Activated CD4-positive, alpha-beta T cell treated with anti-CD3 and anti-CD28 coated beads for 4 hours (primary cell): Measurements from ENCODE around the gene LSS.

Experiments used
- DNase-seq, 2 donors: peaks; one replicate each; pipeline ENCODE4 v3.0.0-alpha.2; 2020

Gene LSS

DNA sequence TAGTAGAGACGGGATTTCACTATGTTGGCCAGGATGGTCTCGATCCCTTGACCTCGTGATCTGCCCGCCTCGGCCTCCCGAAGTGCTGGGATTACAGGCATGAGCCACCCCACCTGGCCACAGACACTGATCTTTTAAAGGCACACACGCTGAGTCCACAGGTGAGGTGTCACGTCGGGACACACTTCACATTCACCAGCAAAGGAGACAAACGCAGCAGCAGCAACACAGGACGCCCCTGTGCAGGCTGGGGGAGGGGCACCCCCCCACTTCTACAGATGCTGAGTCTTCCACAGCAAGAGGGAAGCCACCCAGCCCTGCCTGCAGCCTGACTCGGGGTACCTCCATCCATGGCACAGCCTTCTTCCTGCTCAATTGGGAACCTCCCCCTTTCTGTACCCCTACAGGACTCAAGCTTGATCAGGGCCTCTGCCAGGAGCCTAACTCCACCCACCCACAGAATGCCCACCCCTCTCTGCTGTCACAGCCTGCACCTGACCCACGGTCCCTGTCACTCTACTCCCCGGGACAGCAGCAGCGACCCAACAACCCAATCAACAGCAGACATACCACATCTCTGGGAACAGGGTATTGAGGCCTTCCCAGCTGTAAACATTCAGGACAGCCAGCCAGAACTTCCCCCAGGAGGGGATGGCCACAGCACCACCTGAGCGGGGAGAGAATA lies 9.5 kb downstream of the LSS start:
- DNase-seq = no peak

DNA sequence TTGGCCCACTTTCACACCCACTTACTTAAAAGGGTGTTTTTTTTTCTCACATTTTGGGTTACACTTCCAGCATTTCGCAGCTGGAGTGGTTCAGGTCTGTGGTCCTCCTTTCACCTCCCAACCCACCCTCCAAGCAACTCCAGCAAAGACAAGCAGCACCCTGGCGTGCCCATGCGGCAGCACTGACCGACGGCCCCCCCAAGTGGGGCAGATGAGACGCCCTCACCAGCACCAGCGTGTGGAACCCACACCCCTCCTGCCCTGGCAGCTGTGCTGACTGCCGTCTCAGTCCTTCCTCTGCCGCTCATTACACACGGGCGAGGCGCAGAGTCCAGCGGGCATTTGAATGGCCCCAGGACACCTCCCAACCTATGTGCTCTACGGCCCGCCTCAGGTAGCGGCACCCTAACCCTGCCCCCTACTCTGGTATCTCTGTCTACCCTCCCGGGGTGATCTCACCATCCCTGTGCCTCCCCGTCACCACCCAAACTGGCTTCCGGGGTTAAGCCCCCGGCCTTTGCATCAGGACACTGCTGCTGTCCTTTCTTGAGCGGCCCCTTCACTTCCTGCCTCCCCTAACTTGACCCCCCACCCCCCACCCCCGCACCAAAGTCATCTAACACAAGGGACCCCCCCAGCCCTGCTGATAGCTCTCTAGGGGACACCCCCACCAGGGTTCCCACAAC lies 10.9 kb downstream of the LSS start:
- DNase-seq = no peak

- no peak for DNase-seq
Observed at GRCh38 chr21:46216132-46216747, 12.3 kb downstream of the LSS start.

- no peak for DNase-seq
Observed at GRCh38 chr21:46215436-46216131, 13.0 kb downstream of the LSS start.

DNA sequence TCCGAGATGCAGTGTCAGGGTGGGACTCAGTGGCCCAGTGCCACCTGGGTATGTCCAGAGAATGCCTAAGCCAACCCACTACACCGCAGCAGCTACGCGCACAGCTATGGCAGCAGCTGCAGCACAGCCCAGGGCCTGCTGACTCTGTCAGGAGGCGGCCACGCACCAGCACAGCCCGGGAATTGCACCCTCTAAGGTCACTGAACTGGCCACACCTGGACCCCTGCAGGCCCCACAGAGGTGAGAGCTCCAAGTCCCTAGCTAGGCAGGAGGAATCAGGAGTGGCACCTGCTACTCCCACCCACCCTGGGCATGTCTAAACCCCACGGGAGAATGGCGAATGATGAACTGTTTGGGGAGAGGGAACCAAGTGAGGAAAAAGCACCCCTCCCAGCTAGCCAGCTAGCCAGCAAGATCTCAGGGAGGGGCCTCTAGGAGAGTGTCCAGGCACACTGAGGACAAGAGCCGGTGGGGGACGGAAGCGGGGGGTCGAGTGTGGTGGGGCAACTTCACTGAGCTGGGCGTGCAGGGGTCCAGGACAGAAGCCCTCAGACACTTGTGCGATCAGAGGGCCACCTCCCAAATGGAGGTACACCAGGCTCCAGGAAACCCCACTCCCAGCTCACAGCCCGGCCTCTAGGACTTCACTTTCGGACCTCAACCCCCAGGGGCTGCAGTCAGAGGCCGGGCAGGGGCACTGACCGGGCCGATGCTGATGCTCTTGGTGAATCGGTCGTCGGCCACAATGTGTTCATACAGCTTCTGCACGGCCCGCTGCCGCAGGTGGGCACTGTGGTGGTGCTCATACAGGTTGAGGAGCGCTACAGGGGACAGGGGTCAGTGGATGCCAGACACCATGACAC lies 13.9 kb downstream of the LSS start:
- no peak for DNase-seq

DNA sequence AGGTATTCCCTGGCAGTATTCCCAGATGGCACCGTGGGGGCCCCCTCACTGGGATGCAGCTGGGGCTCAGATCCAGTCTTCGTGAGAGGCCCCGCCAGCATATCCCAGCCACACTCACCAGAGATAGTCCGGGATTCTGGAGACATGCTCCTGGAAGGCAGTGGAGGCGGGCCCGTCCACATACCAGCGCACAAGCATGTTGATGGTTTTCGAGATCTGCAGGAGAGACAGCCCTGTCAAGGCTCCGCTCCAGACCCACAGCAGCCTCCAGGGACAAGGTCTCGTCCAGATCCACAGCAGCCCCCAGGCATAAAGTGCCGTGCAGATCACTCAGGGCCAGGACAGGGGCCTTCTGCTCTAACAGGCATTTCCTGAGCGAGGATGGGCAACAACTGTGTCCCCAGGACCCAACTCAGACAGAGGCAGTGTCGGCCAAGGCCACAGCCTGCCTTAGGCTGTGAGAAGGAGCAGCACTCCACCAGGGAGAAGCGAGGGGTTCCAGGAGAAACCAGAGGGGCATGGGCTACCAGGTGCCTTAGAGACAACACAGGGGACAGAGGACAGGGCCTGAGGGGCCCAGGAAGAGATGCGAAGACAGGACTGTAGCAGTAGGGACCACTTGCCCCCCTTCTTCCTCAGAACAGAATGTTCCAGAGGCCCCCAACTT lies 14.8 kb downstream of the LSS start:
- DNase-seq = no peak

- no peak for DNase-seq
Observed at GRCh38 chr21:46212721-46213484, 15.7 kb downstream of the LSS start.

- DNase-seq = no peak
Observed at GRCh38 chr21:46211786-46212720, 16.5 kb downstream of the LSS start.

DNA sequence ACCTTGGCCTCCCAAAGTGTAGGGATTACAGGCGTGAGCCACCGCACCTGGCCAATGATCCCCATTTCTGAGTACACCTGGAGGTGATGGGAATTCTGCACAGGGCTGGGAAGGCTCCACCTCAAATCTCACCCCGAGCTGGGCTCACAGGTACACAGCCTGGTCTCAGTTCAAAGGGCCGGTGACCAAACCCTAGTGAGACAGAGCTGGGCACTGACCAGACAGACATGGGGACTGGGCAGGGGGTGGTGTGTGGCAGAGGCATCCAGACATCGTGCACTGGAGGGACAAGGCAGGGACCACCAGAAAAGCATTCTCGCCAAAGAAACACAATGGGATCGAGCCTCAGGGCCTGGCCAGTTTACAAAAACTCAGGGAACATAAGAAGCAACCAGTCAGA lies 17.2 kb downstream of the LSS start:
- DNase-seq = no peak

DNA sequence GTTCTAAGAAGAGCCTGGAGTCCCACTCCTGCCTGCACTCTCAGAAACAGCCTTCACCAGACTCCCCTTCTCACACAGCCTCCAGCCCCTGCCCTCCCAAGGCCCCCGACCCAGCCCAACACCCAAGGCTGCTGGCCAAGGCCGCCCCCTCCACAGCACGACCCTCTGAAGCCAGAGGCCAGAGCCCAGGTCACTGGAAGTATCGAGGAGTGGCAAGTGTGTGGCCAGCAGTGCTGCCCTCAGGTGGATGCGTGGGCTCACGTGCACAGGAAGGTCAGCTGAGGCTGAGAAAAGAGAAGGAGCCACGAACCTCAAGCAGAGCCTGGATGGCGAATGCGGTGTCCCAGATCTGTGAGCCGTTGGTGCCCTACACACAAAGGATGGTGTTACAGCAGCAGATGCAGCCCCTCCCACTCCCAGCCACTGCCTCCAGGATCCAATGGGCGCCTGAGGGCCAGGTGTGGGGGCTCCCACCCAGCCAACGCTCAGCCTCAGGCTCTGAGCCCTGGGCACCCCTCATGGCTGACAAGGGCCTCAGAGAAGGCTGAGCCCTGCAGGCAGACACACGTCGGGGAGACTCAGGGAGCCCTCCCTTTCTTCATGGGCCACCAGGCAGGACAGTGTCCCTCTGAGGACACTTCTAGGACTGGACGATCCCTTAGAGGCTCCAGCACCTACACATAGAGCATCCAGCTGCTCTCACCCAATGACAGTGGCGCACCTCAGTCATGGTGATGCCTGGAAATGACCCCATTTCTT lies 18.0 kb downstream of the LSS start:
- no peak for DNase-seq

- DNase-seq = no peak
Observed at GRCh38 chr21:46208761-46209721, 19.5 kb downstream of the LSS start.

GRCh38 chr21:46207920-46208591 lies 20.5 kb downstream of the LSS start:
- no peak for DNase-seq

GRCh38 chr21:46207006-46207919 lies 21.3 kb downstream of the LSS start:
- DNase-seq = no peak

GRCh38 chr21:46206163-46207005 lies 22.2 kb downstream of the LSS start:
- no peak for DNase-seq

DNA sequence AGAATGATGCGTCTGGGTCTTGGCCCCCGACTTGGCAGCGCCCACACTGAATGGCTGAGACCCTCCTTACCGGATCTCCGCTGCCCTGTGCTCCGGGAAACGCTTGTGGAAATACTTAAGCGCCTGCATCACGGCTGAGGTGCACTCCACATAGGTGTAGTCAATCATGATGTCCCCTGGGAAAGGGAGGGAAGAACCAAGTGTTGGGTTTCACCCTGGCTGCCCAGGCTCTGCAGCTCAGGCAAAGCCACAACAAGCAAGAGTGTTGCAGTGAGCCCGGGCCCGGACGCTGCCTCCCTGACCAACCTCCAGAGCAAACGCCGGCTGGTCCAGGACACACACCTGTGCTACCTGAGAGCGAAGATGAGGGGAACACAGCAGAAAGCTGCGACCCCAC lies 22.8 kb downstream of the LSS start:
- no peak for DNase-seq
